Measurements from ENCODE around the gene SPATA17.

Gene SPATA17

GRCh38 chr1:217734973-217735372, 103.8 kb downstream of the SPATA17 start:
- POLR2A ChIA-PET, result no interaction called here
- H3K4me3 ChIP-seq (ENCODE audit: low read depth, low read length), result no peak overlapping the region
- TF ChIP-seq CTCF (IDR thresholded peaks at IDR 0.05; ENCODE audit: insufficient read depth, low read length, missing control alignments), result no peak
- CTCF ChIA-PET, result no interaction called here
- no peak for DNase-seq (ENCODE audit: low read depth, low spot score)

- TF ChIP-seq CTCF (IDR thresholded peaks at IDR 0.05; ENCODE audit: insufficient read depth, low read length, missing control alignments), result peak; percentile 35
- H3K4me3 ChIP-seq (ENCODE audit: low read depth, low read length), result no peak overlapping the region
- ChIA-PET CTCF (interaction anchor here (1.1 kb wide), 1 partner anchor 10 kb away, joined by 3 read pairs; no protein-coding TSS in a partner anchor), POLR2A (no interaction called here)
- no peak for DNase-seq (ENCODE audit: low read depth, low spot score)
These were observed 116.1 kb downstream of the SPATA17 start for GRCh38 chr1:217747156-217747769.

- ChIA-PET POLR2A (no interaction called here), CTCF (no interaction called here)
- no peak for TF ChIP-seq CTCF (IDR thresholded peaks at IDR 0.05; ENCODE audit: insufficient read depth, low read length, missing control alignments)
- no peak for DNase-seq (ENCODE audit: low read depth, low spot score)
- no peak overlapping the region for H3K4me3 ChIP-seq (ENCODE audit: low read depth, low read length)
These were observed 138.6 kb downstream of the SPATA17 start for GRCh38 chr1:217769768-217770167.

GRCh38 chr1:217770918-217771317, 139.8 kb downstream of the SPATA17 start:
- no peak overlapping the region for H3K4me3 ChIP-seq (ENCODE audit: low read depth, low read length)
- ChIA-PET CTCF (no interaction called here), POLR2A (no interaction called here)
- TF ChIP-seq CTCF (IDR thresholded peaks at IDR 0.05; ENCODE audit: insufficient read depth, low read length, missing control alignments), result no peak
- no peak for DNase-seq (ENCODE audit: low read depth, low spot score)

- ChIA-PET POLR2A (no interaction called here), CTCF (no interaction called here)
- TF ChIP-seq CTCF (IDR thresholded peaks at IDR 0.05; ENCODE audit: insufficient read depth, low read length, missing control alignments), result no peak
- DNase-seq (ENCODE audit: low read depth, low spot score), result no peak
- H3K4me3 ChIP-seq (ENCODE audit: low read depth, low read length), result no peak overlapping the region
These were observed 145.5 kb downstream of the SPATA17 start for GRCh38 chr1:217776693-217777092.

GRCh38 chr1:217781056-217781455, 149.9 kb downstream of the SPATA17 start:
- DNase-seq (ENCODE audit: low read depth, low spot score), result no peak
- no peak for TF ChIP-seq CTCF (IDR thresholded peaks at IDR 0.05; ENCODE audit: insufficient read depth, low read length, missing control alignments)
- ChIA-PET CTCF (no interaction called here), POLR2A (no interaction called here)
- H3K4me3 ChIP-seq (ENCODE audit: low read depth, low read length), result no peak overlapping the region
